Measurements from ENCODE around the gene ARMH2.

- TF ChIP-seq, protein P1, sequence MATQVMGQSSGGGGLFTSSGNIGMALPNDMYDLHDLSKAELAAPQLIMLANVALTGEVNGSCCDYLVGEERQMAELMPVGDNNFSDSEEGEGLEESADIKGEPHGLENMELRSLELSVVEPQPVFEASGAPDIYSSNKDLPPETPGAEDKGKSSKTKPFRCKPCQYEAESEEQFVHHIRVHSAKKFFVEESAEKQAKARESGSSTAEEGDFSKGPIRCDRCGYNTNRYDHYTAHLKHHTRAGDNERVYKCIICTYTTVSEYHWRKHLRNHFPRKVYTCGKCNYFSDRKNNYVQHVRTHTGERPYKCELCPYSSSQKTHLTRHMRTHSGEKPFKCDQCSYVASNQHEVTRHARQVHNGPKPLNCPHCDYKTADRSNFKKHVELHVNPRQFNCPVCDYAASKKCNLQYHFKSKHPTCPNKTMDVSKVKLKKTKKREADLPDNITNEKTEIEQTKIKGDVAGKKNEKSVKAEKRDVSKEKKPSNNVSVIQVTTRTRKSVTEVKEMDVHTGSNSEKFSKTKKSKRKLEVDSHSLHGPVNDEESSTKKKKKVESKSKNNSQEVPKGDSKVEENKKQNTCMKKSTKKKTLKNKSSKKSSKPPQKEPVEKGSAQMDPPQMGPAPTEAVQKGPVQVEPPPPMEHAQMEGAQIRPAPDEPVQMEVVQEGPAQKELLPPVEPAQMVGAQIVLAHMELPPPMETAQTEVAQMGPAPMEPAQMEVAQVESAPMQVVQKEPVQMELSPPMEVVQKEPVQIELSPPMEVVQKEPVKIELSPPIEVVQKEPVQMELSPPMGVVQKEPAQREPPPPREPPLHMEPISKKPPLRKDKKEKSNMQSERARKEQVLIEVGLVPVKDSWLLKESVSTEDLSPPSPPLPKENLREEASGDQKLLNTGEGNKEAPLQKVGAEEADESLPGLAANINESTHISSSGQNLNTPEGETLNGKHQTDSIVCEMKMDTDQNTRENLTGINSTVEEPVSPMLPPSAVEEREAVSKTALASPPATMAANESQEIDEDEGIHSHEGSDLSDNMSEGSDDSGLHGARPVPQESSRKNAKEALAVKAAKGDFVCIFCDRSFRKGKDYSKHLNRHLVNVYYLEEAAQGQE (IDR thresholded peaks at IDR 0.05; ENCODE audit: insufficient read depth in 1 of 2, low read depth in 2 of 2, low read length in 2 of 2): no peak
- TF ChIP-seq POLR2AphosphoS5 (IDR thresholded peaks at IDR 0.05; ENCODE audit: low read depth, low read length) (no peak), TAF1 (IDR thresholded peaks at IDR 0.05; ENCODE audit: borderline replicate concordance, insufficient read depth, low read length) (no peak)
Observed at GRCh38 chr6:24818346-24818745, 19.6 kb upstream of the ARMH2 start.

Data from PFSK-1 (cell line).